BJ (cell line): Measurements from ENCODE around the gene CASP7. TPM values are rescaled to one million over a fixed set of nuclear protein-coding genes. Genes with fewer than 3 reads are reported as not detected.

ENCODE experiments used
- CTCF ChIA-PET: fragments of 350-600 bp; formaldehyde crosslinking; extraction: SDS; loops from one replicate; lab custom pipeline; 2021; ENCODE audit warnings: antibody characterized with exemption, inconsistent platforms; lab: Yijun Ruan, JAX
- POLR2A ChIA-PET: fragments of 300-600 bp; sonication (Branson Sonifier 250); formaldehyde crosslinking; extraction: SDS; loops from one replicate; lab custom pipeline; 2021; ENCODE audit warnings: antibody characterized with exemption; lab: Charles Lee
- DNase-seq: peaks from one replicate; pipeline ENCODE4 v3.0.0-alpha.2; 2011; ENCODE audit warnings: low read depth
- H3K27me3 ChIP-seq: 2 replicates; pipeline ENCODE4 v1.6.0; 2011; ENCODE audit warnings: low read length; ENCODE audit not compliant: control insufficient read depth, insufficient read depth
- H3K36me3 ChIP-seq: 2 replicates; pipeline ENCODE4 v1.5.1; 2011; ENCODE audit warnings: low read length; ENCODE audit not compliant: control insufficient read depth, insufficient read depth
- H3K4me3 ChIP-seq: 2 replicates; pipeline ENCODE4 v1.5.1; 2011; ENCODE audit warnings: low read depth, mild to moderate bottlenecking, control low read depth, low read length
- polyA plus RNA-seq: library from polyadenylated mRNA; depleted of rRNA; stranded (reverse); fragments of >200 nt; gene quantifications from 2 replicates; pipeline ENCODE4 v1.2.3, GENCODE V29; 2011
- TF ChIP-seq, protein P1 (sequence below): IDR thresholded peaks from 2 replicates; pipeline ENCODE4 v1.5.1; 2011; ENCODE audit warnings: low read depth, mild to moderate bottlenecking, control low read depth, inconsistent platforms, low read length, moderate library complexity; ENCODE audit not compliant: insufficient read depth

The CASP7 gene
- polyA plus RNA-seq, 1 experiment: 22.9 TPM

DNA sequence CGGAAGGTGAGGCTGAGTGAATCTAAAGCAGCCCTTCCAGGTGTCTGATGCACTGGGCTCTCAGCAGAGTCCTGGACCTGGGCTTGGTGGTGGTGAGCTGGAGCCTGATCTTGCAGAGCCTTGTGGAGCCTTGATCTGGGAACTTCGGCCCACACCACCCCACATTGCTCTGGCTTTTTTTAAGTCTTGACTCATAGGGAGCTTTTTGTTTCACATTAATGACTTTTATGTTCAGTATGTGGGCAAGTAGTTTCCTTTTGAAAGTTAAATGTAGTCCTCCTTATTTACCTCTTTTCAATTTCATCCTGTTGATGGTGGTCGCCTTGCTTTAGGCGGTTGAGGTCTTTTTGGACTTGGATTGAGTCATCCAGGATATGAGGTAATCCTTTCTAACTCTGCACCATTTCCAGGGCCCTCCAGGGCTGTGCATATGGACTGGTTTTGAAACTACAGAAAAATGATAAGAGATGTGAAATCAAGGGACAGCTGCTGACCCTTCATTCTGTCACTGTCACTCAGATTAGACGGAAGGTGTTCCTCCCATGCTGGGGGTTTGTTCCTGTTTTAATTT lies 12.9 kb upstream of the CASP7 start:
- CTCF ChIA-PET: interaction anchor here (2.9 kb wide), 1 partner anchor 13 kb away, joined by 13 read pairs; the partner anchor contains the start of gene CASP7
- DNase-seq: no peak
- Histone ChIP-seq H3K36me3 (no peaks in the 10 kb centered on the region), H3K27me3 (no peaks in the 10 kb centered on the region; the same call in 1 of the 2 replicates), H3K4me3 (no peak overlapping the region)
- TF ChIP-seq, protein P1, sequence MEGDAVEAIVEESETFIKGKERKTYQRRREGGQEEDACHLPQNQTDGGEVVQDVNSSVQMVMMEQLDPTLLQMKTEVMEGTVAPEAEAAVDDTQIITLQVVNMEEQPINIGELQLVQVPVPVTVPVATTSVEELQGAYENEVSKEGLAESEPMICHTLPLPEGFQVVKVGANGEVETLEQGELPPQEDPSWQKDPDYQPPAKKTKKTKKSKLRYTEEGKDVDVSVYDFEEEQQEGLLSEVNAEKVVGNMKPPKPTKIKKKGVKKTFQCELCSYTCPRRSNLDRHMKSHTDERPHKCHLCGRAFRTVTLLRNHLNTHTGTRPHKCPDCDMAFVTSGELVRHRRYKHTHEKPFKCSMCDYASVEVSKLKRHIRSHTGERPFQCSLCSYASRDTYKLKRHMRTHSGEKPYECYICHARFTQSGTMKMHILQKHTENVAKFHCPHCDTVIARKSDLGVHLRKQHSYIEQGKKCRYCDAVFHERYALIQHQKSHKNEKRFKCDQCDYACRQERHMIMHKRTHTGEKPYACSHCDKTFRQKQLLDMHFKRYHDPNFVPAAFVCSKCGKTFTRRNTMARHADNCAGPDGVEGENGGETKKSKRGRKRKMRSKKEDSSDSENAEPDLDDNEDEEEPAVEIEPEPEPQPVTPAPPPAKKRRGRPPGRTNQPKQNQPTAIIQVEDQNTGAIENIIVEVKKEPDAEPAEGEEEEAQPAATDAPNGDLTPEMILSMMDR: no peak
- POLR2A ChIA-PET: no interaction called here

DNA sequence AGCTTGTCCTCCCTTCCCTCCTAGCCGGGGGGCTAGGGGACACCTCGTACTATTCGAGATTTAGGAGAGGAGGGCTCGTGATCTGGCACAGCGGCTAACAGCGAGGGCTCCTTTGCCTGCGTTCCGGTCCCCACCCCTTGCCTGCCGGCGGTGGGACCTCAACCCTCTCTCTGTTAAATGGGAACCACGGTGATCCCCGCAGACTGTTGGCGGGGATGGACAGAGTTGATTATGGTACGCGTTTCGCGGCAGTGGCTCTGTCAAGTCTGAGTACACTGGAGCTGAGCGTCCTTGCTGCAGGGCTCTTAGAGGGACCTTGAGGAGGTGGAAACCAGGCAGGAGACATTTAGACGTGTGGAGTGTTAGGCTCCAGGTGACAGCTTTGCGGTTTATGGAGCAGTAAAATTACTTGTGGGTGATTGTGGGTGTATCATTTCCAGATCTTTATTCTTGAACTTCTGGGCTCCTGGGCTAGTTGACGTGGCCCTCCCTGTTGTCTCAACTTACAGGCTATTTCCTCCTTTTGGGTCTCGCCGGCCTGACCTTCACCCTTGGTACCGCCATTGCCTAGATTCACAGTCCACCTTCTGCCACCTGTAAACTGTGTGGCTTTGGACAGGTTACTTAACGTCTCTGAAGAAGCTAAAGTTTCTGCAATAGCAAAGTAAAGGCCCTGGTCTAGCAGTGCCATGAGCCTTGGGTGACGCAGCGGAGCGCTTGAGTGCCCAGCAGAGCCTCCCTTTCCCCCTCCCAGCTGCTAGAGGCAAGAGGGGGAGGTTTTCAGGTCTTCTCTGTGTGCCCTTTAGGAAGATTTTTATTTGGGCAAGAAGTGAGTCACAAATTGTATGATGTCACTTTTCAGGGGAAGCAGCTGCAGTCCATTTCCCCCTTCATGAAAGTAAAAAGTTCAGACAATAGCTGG lies 739 bp downstream of the CASP7 start:
- ChIA-PET CTCF (interaction anchor here (0.7 to 1.9 kb wide), 8 partner anchors 8 to 422 kb away, joined by 3 to 13 read pairs (median 4); no protein-coding TSS in a partner anchor), POLR2A (no interaction called here)
- DNase-seq: no peak
- no peaks in the 10 kb centered on the region for H3K27me3 ChIP-seq
- peak overlapping the region; percentile 82 for H3K4me3 ChIP-seq
- H3K36me3 ChIP-seq: no peaks in the 10 kb centered on the region
- TF ChIP-seq, protein P1: no peak

DNA sequence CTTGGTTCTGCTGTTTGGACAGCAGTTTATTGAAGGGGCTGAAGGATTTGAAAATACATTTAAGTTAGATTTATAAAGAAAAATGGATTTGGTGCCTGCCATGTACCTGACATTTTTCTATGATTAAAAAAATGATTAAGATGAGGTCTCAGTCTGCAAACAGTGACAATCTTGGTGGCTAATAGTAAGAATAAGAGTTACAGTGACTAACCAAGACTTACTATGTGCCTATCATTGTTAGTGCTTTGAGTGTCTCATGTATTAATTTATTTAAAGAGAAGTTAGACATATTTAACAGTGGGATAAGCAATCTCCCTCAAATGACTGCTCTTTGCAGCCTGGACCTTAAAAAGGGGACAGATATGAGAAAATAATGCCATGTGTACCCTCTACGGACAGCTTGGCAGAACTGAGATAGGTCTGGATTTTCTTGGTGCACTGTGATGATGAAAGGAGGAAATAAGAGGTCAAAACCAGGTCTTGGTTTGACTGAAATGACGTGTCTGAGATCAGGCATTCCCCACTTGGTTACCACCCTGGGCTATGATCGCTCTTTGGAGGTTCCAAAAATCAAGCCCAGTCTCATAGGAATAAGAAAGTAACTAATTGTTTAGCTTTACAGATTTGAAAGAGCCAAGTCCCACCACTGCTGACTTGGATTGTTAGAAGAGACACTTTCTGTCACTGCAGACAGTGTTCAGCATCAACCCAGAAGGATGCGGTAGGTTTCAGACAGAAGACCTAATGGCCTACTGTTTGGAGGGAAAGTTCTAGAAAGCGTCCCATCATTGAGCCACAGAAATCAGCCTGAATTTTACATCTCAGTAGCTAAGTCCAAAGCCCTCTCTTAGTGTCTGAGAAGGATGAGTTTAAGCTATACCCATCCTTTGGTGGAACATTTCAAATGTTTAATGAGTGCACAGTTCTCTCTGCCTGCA lies 2.1 kb downstream of the CASP7 start:
- CTCF ChIA-PET: interaction anchor here (0.9 to 1.2 kb wide), 2 partner anchors 8 to 24 kb away, joined by 3 to 4 read pairs; no protein-coding TSS in a partner anchor
- Histone ChIP-seq H3K4me3 (no peak overlapping the region), H3K27me3 (no peaks in the 10 kb centered on the region), H3K36me3 (no peaks in the 10 kb centered on the region)
- TF ChIP-seq, protein P1: no peak
- no peak for DNase-seq
- POLR2A ChIA-PET: no interaction called here

DNA sequence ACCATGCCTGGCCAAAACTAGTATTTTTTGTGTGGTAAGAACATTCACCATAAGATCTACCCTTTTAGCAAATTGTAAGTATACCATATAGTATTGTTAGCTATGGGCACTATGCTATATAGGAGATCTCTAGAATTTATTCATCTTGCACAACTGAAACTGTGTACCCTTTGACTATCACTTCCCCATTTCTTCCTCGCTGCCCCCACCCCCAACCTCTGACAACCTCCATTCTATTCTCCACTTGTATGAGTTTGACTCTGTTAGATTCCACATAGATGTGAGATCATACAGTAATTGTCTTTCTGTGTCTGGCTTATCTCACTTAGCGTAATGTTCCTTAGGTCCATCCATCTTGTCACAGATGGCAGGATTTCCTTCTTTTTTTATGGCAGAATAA lies 3.6 kb downstream of the CASP7 start:
- Histone ChIP-seq H3K4me3 (no peak overlapping the region), H3K36me3 (no peaks in the 10 kb centered on the region), H3K27me3 (no peaks in the 10 kb centered on the region)
- ChIA-PET POLR2A (no interaction called here), CTCF (no interaction called here)
- DNase-seq: no peak
- TF ChIP-seq, protein P1: no peak
